Stimulated activated CD4-positive, alpha-beta T cell treated with anti-CD3 and anti-CD28 coated beads, Interleukin-4, amount 100 ng/mL, for 24 hours (primary cell): ENCODE measurements around the gene IL26.
"Not testable (repeated sequence)": the region's sequence is repeated elsewhere in the genome, so short reads cannot be mapped to it uniquely, and the experiment has no call there.

Experiments
- DNase-seq: peaks from one replicate; pipeline ENCODE4 v3.0.0-alpha.2; 2020

IL26 gene

GRCh38 chr12:68239309-68239982 lies 13.8 kb upstream of the IL26 start:
- no peak for DNase-seq

DNA sequence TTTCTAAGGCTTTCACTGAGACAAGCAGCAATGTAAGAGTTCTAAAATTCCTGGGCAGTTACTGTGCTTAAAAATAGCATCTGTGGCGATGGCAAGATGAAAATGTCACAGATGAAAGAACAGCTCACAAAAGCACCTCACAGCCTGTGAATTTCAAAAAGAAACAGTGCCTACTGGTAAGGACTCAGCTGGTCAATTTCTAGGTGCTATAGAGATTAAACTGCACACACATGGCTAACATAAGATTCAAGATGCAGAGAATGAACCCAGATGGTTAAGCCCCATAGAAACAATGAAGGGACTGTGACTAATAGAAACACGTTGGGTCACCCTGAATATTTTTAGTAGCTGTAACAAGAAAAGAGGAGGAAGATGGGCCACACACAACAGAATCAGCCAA lies 12.0 kb upstream of the IL26 start:
- DNase-seq: no peak

DNA sequence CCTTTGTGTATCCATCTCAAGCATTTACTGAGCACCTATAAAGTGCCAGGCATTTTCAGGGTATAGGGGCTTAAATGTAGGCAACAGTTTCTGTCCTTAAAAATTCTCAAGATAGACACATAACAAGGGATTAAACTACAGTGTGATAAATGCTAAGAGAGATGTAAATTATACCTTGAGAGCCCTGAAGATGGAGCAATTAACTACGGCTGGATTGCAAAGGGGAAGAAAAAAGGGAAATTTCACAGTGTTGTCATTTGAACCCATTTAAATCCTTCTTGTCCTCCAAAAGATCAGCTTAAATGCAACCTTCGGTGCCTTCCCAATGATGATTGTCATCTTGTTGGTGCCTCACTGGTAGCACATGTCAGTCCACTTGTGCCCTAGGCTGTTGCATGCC lies 11.5 kb upstream of the IL26 start:
- no peak for DNase-seq

GRCh38 chr12:68236421-68237059 lies 10.9 kb upstream of the IL26 start:
- DNase-seq: peak; percentile 29

GRCh38 chr12:68235576-68235975 lies 10.0 kb upstream of the IL26 start:
- DNase-seq: no peak

DNA sequence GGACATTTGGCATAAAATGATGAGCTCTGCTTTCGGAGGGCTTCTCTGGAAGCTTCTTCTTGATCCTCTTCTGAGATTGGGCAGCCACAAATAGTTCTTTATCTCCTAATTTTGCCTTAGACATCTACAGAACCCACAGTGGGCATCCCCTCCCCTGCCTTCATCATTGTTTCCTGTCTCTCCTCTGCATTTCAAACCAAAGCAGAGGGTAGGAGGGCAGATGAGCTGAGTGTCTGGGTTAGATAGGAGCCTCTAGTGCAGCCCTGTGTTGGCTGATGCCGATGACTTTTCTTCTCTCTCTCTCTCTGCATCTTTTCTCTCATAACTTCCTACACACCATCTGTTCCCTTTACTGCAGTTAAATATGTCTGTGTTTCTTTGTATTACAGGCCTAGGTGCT lies 8.5 kb upstream of the IL26 start:
- no peak for DNase-seq

- DNase-seq: no peak
Observed at GRCh38 chr12:68233498-68233897, 7.9 kb upstream of the IL26 start.

- DNase-seq: no peak
Observed at GRCh38 chr12:68231691-68232090, 6.1 kb upstream of the IL26 start.

DNA sequence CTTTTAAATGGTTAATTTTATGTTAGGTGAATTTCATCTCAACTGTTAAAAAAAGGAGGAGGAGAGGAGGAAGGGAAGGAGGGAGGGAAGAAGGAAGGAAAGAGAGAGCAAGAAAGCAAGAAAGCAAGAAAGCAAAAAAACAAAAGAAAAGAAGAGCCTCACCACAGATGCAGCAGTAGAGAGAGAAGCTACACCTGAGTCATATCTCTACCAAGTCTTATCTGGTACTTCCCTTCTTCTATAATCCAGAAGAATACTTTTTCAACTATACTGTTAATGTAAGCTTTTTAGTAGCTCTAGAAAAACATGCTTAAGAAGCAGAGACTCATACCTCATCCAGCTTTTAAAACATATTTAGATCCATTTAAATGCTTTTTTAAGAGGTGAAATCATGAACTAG lies 5.6 kb upstream of the IL26 start:
- no peak for DNase-seq

DNA sequence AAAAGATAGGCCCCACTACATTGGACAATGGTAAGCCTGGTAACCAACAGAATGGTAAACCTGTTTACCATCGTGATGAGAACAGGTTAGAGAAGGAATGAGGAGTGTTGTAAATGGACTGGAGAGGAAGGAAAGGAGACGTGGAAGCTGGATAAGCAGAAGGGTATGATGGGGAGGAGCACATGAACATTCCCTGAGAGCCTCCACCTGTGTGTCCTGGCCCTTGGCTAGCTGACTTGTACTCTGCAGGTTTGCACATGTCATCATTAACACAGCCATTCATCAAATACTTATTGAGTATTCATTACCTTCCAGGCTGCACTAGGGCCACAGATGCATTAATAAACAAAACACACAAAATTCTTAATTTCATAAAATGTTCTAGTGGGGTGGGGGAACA lies 4.3 kb upstream of the IL26 start:
- DNase-seq: no peak

- no peak for DNase-seq
Observed at GRCh38 chr12:68227356-68227755, 1.7 kb upstream of the IL26 start.

DNA sequence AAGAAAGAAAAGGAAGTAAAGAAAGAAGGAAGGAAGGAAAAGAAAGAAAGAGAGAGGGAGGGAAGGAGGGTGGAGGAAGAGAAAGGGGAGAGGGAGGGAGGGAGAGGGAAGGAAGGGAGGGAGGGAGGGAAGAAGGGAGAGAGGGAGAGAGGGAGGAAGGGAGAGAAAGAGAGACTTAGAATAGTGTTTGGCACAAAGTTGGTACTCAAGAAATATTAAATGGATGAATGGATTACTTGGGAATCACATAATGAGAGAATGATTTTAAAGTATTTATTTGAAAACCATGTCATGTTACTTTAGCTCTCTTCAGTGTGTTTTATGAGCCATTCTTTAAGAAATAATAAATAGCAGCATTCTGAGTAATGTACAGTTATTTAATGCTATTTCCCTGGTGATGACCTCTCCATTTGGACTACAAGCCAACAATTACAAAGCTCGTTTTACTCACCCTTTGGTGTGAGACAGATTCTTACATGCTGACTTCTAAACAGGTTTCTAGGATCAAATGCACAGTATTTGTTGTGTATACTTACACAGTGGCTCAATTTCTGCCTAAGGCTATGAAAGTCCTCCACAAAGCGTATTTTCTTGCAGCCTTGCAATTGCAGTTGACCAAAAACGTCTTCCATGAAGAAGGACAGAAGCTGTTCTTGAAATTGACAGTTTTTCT lies 861 bp downstream of the IL26 start:
- DNase-seq: no peak

DNA sequence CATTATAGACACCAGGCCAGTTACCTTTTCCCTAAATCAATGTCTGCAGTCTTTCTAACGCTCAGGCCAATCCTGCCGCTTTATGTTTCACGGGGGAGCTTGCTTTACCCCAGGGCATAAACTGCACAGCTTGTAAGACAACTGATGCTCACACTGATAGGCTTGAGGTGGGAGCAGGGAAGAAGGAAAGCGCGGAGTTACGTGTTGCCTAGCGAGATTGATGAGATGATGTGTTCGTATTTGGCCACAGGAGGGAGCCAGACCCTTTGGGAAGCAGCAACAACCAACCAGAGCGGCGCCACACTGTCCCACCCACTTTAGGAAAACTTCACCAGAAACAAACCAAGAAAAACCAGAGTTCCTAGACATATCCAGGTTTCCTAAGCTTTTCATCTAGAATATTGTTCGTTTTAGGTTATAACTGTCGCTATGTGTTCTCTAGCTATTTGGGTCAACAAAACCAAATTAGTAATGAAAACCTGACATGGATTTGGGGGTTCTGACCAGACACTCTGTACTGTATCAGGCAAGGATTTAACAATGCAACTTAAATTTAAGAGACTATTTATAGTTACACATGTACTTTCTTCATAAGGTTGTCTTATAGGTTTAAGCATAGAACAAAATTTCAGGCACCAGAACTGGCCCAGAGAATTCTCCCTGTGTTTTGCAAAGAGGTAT lies 2.4 kb downstream of the IL26 start:
- DNase-seq: peak; percentile 77

DNA sequence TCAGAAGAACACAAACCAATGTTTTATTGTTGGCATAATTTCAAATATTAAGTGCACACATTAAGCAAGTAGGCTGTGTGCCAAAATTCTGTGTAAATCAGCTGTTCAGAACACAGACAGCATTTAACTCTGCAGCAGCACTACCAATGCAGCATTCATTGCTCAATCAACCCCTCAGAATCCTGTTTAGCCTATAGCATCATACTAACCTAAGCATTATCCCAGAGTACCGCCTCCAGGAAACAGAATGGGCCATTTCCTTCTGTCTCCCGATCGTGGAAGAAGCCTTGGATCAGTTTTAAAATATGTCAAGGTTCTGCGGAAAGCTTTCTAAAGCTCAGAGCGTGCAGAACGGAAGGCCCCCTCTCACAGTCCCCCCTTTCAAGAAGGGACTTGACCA lies 3.3 kb downstream of the IL26 start:
- DNase-seq: no peak

- DNase-seq: no peak
Observed at GRCh38 chr12:68221497-68221896, 4.1 kb downstream of the IL26 start.

- no peak for DNase-seq
Observed at GRCh38 chr12:68210875-68211274, 14.7 kb downstream of the IL26 start.

DNA sequence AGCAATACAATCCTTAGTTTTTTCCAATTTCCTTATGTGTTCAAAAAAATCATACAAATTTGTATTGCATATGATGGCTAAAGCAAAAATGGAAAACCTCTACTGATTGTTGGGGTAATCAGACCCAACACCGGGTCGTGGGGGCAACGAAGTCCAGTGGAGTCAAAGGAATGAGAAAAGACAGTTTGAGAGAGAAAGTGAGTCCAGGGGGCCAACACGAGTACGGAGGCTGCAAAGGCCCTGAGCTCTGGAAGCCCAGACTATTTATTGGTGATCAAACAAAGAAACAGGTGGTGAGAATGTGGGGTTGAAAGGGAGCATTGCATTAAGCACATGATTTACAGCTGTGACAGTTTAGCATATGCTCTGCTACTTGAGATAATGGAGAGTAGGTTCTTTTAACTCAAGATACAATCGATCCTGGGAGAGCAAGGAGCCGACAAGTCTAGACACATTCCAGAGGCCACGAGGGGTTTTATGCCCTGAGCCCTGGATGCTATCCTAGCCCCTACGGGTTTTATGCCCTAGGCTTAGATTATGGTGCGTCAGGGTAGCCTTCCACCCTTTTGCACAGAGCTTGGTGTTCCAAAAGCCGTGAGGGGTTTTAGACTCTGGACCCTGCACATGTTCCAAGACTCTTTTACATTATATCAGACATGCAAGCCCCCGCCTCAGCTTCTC lies 16.4 kb downstream of the IL26 start:
- DNase-seq: not testable (repeated sequence)

- DNase-seq: no peak
Observed at GRCh38 chr12:68207276-68207675, 18.3 kb downstream of the IL26 start.

DNA sequence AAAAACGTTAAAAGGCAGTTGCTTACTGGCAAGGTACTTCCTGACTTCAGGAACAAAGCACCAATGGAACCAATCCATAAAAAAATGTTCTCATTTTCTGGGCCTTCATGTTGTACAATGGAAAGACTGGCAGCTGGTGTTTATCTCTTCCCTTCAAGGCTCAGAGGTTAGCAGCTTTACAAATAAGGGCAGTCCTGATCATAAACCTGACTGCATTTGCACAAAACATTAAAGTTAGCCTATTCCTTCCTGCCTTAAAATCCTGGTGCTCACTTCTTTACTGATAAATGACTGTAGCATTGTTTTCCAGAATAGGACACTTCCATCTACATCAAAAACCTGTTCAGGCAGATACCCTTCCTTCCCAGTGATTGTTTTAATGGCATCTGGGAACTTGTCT lies 19.2 kb downstream of the IL26 start:
- DNase-seq: no peak

DNA sequence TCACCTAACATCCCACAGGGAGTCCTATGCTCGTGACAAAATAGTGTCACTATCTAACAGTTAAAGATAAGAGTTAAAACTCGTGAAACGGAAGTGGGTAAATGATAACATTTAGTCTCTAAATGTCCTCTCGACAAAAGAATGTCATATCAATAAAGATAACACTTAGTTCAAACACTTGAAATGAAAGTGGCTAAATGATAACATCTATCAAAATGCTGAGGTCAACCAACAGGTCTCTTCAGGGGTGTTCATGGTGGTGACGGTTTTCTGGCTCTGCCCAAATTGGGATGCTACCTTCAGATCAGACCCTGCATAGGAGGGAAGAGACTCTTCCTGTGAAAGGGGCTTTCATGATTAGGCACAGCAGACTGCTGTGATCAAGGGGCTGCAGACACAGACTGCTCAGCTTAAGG lies 22.1 kb downstream of the IL26 start:
- DNase-seq: no peak

GRCh38 chr12:68200854-68201253 lies 24.8 kb downstream of the IL26 start:
- no peak for DNase-seq

DNA sequence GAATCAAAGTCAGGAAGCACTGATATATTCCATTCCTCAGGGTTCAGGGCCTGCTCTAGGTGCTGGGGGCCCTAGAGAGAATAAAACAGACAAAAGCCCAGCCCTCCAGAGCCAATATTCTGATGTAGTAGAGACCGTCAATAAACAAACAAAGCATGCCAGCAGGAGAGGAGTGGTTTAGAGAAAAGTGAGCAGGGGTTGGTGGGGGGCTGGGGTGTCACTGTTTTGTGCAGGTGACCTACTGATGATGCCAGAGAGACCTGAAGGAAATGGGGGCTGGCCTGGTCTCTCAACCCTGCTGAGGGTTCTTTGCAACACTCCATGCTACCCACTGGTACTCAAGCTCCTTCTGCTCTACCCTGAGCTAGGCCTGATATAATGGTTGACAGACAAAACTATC lies 26.5 kb downstream of the IL26 start:
- DNase-seq: no peak

DNA sequence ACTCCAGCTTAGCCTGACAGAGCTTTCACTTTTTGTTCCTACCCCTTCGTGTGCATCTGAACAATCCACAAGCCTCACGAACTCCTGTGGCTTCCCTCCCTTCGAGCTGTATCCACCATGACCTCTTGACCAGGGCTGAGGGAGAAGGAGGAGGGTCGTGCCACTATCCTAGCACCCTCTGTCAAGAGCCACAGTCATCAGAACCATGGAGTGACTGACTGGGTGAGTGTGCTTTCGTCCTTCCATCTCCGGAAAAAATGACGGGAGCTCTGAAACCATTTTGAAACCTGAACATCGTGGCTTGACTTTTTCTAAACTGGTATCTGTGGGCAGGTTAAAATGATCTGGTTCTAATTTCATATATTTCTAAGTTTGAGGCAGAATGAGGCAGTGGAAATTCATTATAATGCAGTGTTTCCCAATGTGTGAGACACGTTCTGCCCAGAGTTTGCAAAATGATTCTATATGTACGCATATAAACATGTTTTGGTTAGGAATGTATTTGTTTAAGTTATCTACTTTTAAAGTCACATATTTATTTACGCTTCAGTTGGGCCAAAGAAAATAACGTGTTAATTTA lies 27.0 kb downstream of the IL26 start:
- DNase-seq: peak; percentile 28
